Measurements from ENCODE around the gene ASTN2.

- TF ChIP-seq POLR2A (IDR thresholded peaks at IDR 0.05) (no peak), CTCF (IDR thresholded peaks at IDR 0.05 in 8 of 11, conservative IDR thresholded peaks at IDR 0.05 in 3 of 11) (no peak), POLR2AphosphoS5 (IDR thresholded peaks at IDR 0.05) (no peak)
These were observed 834.0 kb downstream of the ASTN2 start for GRCh38 chr9:116580853-116581252.

All from spleen (tissue), 7 donors.